ENCODE data around the gene KRTAP10-9. TPM values are rescaled to one million over a fixed set of nuclear protein-coding genes. Genes with fewer than 3 reads are reported as not detected.

The KRTAP10-9 gene
- polyA plus RNA-seq, 1 donor (not counting 4 experiments of a cell fraction or from before 2014, with no cell fraction given): not detected

DNA sequence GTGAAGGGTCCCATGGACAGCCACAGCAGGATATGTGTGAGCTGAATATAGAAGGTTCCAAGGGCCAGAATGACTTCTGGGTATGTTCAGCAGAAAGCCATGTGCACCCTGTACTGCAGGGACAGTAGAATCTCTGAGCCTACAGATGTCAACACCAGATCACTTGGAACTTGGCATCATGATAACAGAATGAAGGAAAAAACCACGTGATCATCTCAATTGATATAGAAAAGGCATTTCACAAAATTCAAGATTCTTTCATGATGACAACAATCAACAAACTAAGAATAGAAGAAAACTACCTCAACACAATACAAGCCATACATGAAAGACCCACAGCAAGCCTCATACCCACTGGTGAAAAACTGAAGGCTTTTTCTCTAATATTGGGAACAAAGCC lies 40.7 kb downstream of the KRTAP10-9 start:
- Histone ChIP-seq H3K9me1 (ENCODE audit: control insufficient read depth, extremely low read depth, insufficient read depth, low read length) (no peaks in the 10 kb centered on the region), H3K79me2 (ENCODE audit: control insufficient read depth, insufficient read depth, low read length) (no peaks in the 10 kb centered on the region), H3K36me3 (ENCODE audit: control insufficient read depth in 2 of 2, extremely low read depth in 1 of 2, insufficient read depth in 2 of 2, low read length in 2 of 2) (no peaks in the 10 kb centered on the region), H3K4me2 (ENCODE audit: control insufficient read depth, extremely low read depth, insufficient read depth, low read depth, low read length) (no peak overlapping the region), H2AFZ (ENCODE audit: control insufficient read depth, low read length) (no peak overlapping the region), H3K27ac (ENCODE audit: control insufficient read depth, insufficient read depth, low read length) (no peak overlapping the region), H3K4me3 (ENCODE audit: control insufficient read depth in 2 of 3, extremely low read depth in 1 of 3, insufficient read depth in 2 of 3, low read depth in 1 of 3, low read length in 3 of 3) (no peak overlapping the region), H4K20me1 (ENCODE audit: control insufficient read depth, extremely low read depth, insufficient read depth, low read length) (no peaks in the 10 kb centered on the region), H3K9ac (ENCODE audit: control insufficient read depth, extremely low read depth, insufficient read depth, low read length) (no peak overlapping the region), H3K9me3 (ENCODE audit: control insufficient read depth, low read depth, low read length) (no peaks in the 10 kb centered on the region), H3K4me1 (ENCODE audit: control insufficient read depth, extremely low read depth, insufficient read depth, low read length) (no peaks in the 10 kb centered on the region), H3K27me3 (ENCODE audit: control insufficient read depth, extremely low read depth, insufficient read depth, low read length) (peaks cover 6% of the 10 kb centered on the region)
- no peak for FAIRE-seq
- dilution Hi-C loops (cut with MboI; ENCODE audit: extremely low pct_ligation_motif_present, low sequenced_read_pairs): no loop called here
- TF ChIP-seq, protein P1, sequence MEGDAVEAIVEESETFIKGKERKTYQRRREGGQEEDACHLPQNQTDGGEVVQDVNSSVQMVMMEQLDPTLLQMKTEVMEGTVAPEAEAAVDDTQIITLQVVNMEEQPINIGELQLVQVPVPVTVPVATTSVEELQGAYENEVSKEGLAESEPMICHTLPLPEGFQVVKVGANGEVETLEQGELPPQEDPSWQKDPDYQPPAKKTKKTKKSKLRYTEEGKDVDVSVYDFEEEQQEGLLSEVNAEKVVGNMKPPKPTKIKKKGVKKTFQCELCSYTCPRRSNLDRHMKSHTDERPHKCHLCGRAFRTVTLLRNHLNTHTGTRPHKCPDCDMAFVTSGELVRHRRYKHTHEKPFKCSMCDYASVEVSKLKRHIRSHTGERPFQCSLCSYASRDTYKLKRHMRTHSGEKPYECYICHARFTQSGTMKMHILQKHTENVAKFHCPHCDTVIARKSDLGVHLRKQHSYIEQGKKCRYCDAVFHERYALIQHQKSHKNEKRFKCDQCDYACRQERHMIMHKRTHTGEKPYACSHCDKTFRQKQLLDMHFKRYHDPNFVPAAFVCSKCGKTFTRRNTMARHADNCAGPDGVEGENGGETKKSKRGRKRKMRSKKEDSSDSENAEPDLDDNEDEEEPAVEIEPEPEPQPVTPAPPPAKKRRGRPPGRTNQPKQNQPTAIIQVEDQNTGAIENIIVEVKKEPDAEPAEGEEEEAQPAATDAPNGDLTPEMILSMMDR (optimal IDR thresholded peaks at IDR 0.05 in 1 of 3, IDR thresholded peaks at IDR 0.05 in 1 of 3, conservative IDR thresholded peaks at IDR 0.05 in 1 of 3; ENCODE audit: extremely low read depth in 1 of 3, insufficient read depth in 2 of 3, low read length in 3 of 3): no peak
- no peak for TF ChIP-seq EZH2 (IDR thresholded peaks at IDR 0.05; ENCODE audit: low read length)
- no peak for DNase-seq (ENCODE audit: low read depth, low spot score)

GRCh38 chr21:44670642-44671432 lies 43.9 kb downstream of the KRTAP10-9 start:
- H3K9me3 ChIP-seq (ENCODE audit: control insufficient read depth, low read depth, low read length): no peaks in the 10 kb centered on the region
- no peak overlapping the region for H3K9ac ChIP-seq (ENCODE audit: control insufficient read depth, extremely low read depth, insufficient read depth, low read length)
- no peak overlapping the region for H2AFZ ChIP-seq (ENCODE audit: control insufficient read depth, low read length)
- no peak overlapping the region for H3K4me3 ChIP-seq (ENCODE audit: control insufficient read depth in 2 of 3, extremely low read depth in 1 of 3, insufficient read depth in 2 of 3, low read depth in 1 of 3, low read length in 3 of 3)
- H3K36me3 ChIP-seq (ENCODE audit: control insufficient read depth in 2 of 2, extremely low read depth in 1 of 2, insufficient read depth in 2 of 2, low read length in 2 of 2): no peaks in the 10 kb centered on the region
- no peak overlapping the region for H3K27ac ChIP-seq (ENCODE audit: control insufficient read depth, insufficient read depth, low read length)
- DNase-seq (ENCODE audit: low read depth, low spot score) (no peak), FAIRE-seq (no peak)
- dilution Hi-C loops (cut with MboI; ENCODE audit: extremely low pct_ligation_motif_present, low sequenced_read_pairs): no loop called here
- H3K27me3 ChIP-seq (ENCODE audit: control insufficient read depth, extremely low read depth, insufficient read depth, low read length): peaks cover 9% of the 10 kb centered on the region
- H3K4me1 ChIP-seq (ENCODE audit: control insufficient read depth, extremely low read depth, insufficient read depth, low read length): no peaks in the 10 kb centered on the region
- no peaks in the 10 kb centered on the region for H4K20me1 ChIP-seq (ENCODE audit: control insufficient read depth, extremely low read depth, insufficient read depth, low read length)
- H3K4me2 ChIP-seq (ENCODE audit: control insufficient read depth, extremely low read depth, insufficient read depth, low read depth, low read length): no peak overlapping the region
- no peak for TF ChIP-seq EZH2 (IDR thresholded peaks at IDR 0.05; ENCODE audit: low read length)
- TF ChIP-seq, protein P1 (optimal IDR thresholded peaks at IDR 0.05 in 1 of 3, IDR thresholded peaks at IDR 0.05 in 1 of 3, conservative IDR thresholded peaks at IDR 0.05 in 1 of 3; ENCODE audit: extremely low read depth in 1 of 3, insufficient read depth in 2 of 3, low read length in 3 of 3): no peak
- no peaks in the 10 kb centered on the region for H3K79me2 ChIP-seq (ENCODE audit: control insufficient read depth, insufficient read depth, low read length)
- no peaks in the 10 kb centered on the region for H3K9me1 ChIP-seq (ENCODE audit: control insufficient read depth, extremely low read depth, insufficient read depth, low read length)
